ENCODE measurements around the gene PCID2. TPM values are rescaled to one million over a fixed set of nuclear protein-coding genes. Genes with fewer than 3 reads are reported as not detected.

Gene PCID2
- total RNA-seq, 2 donors from 2014 or later: 46.8 to 55.4 TPM

GRCh38 chr13:113155201-113155600 is 53.3 kb downstream of the PCID2 start:
- H3K9me3 ChIP-seq: no peaks in the 10 kb centered on the region
- no peaks in the 10 kb centered on the region for H3K27me3 ChIP-seq (replicated peaks; ENCODE audit: insufficient read depth)
- H3K4me1 ChIP-seq (ENCODE audit: control insufficient read depth in 1 of 2, low read depth in 2 of 2): peaks cover 7 to 17% of the 10 kb centered on the region in 2 donors
- no peak overlapping the region for H3K27ac ChIP-seq
- no peak overlapping the region for H3K4me3 ChIP-seq
- TF ChIP-seq CTCF (IDR thresholded peaks at IDR 0.05): no peak
- no peaks in the 10 kb centered on the region for H3K36me3 ChIP-seq
- DNase-seq (ENCODE audit: low spot score) (no peak), ATAC-seq (ENCODE audit: insufficient number of reproducible peaks, low FRiP score, low read depth) (no peak)

GRCh38 chr13:113153810-113154748 is 54.4 kb downstream of the PCID2 start:
- peak overlapping the region; percentile 72 for H3K4me3 ChIP-seq
- peak; percentile 37 for ATAC-seq (ENCODE audit: insufficient number of reproducible peaks, low FRiP score, low read depth)
- peak; percentile 38 for DNase-seq (ENCODE audit: low spot score)
- peak overlapping the region; percentile 36 to 65 for H3K27ac ChIP-seq
- no peaks in the 10 kb centered on the region for H3K27me3 ChIP-seq (replicated peaks; ENCODE audit: insufficient read depth)
- H3K36me3 ChIP-seq: no peaks in the 10 kb centered on the region
- peaks cover 7 to 17% of the 10 kb centered on the region in 2 donors for H3K4me1 ChIP-seq (ENCODE audit: control insufficient read depth in 1 of 2, low read depth in 2 of 2)
- no peaks in the 10 kb centered on the region for H3K9me3 ChIP-seq
- no peak for TF ChIP-seq CTCF (IDR thresholded peaks at IDR 0.05)

GRCh38 chr13:113152984-113153809 is 55.3 kb downstream of the PCID2 start:
- H3K9me3 ChIP-seq: no peaks in the 10 kb centered on the region
- H3K27me3 ChIP-seq (replicated peaks; ENCODE audit: insufficient read depth): no peaks in the 10 kb centered on the region
- peak overlapping the region; percentile 36 to 65 for H3K27ac ChIP-seq
- no peak for DNase-seq (ENCODE audit: low spot score)
- peaks cover 7 to 17% of the 10 kb centered on the region in 2 donors for H3K4me1 ChIP-seq (ENCODE audit: control insufficient read depth in 1 of 2, low read depth in 2 of 2)
- TF ChIP-seq CTCF (IDR thresholded peaks at IDR 0.05): no peak
- peak; percentile 18 for ATAC-seq (ENCODE audit: insufficient number of reproducible peaks, low FRiP score, low read depth)
- no peaks in the 10 kb centered on the region for H3K36me3 ChIP-seq
- peak overlapping the region; percentile 72 for H3K4me3 ChIP-seq

GRCh38 chr13:113152691-113152983 is 55.8 kb downstream of the PCID2 start:
- H3K4me3 ChIP-seq: peak overlapping the region; percentile 72
- DNase-seq (ENCODE audit: low spot score) (no peak), ATAC-seq (ENCODE audit: insufficient number of reproducible peaks, low FRiP score, low read depth) (no peak)
- no peaks in the 10 kb centered on the region for H3K9me3 ChIP-seq
- H3K27ac ChIP-seq: no peak overlapping the region
- H3K36me3 ChIP-seq: no peaks in the 10 kb centered on the region
- no peak for TF ChIP-seq CTCF (IDR thresholded peaks at IDR 0.05)
- peaks cover 7 to 17% of the 10 kb centered on the region in 2 donors for H3K4me1 ChIP-seq (ENCODE audit: control insufficient read depth in 1 of 2, low read depth in 2 of 2)
- no peaks in the 10 kb centered on the region for H3K27me3 ChIP-seq (replicated peaks; ENCODE audit: insufficient read depth)
